ENCODE data around the gene TMCO4.

TMCO4 gene

DNA sequence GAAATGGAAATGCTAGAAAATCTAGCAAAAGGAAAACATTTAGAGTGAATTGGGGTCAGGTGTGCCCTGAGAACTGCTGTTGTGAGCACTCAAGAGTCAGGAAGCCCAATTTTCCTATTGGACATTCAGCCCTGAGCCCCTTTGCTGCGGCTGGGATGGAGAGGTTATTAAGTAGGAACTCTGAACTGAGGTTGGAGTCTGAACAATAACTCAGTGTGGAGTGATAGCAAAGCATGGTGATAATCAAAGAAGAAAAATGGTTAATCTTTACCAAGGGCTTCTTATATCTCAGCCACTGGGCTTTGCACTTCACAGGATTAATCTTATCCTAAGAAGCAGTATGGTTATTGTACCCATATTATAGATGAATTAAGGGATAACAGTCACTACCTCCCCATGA, 52.0 kb downstream of the TMCO4 start:
- no peak for DNase-seq (ENCODE audit: low read depth)

DNA sequence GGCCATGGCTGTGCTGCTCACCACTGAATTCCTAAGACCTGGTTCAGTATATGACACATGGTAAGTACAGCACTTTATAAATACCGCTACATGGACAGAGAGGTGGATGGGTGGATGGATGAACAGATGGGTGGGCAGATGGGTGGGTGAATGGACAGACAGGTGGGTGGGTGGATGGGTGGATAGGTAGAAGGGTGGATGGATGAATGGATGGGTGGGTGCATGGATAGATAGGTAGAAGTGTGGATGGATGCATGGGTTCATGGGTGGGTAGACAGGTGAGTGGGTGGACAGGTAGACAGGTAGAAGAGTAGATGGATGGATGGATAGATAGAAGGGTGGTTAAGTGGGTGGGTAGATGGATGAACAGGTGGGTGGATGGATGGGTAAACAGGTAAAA, 54.8 kb downstream of the TMCO4 start:
- DNase-seq (ENCODE audit: low read depth), result no peak

DNA sequence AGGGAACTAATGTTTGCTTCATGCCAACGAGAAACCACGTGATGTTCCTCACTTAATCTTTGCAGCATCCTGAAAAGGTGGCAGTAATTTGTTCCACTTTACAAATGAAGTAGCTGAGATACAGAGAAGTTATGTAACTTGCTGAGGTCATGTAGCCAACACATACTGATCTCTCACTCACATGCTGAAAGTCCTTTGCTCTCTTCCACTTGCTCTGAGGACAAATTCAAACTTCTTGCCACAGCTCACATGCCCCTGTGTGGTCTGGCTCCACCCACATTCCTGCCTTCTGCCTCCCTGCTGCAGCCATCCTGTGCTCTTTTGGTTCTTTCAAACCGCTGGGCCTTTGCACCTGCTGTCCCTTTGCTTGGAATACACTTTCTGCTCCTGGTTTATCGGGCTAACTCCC, 55.4 kb downstream of the TMCO4 start:
- DNase-seq (ENCODE audit: low read depth), result no peak

DNA sequence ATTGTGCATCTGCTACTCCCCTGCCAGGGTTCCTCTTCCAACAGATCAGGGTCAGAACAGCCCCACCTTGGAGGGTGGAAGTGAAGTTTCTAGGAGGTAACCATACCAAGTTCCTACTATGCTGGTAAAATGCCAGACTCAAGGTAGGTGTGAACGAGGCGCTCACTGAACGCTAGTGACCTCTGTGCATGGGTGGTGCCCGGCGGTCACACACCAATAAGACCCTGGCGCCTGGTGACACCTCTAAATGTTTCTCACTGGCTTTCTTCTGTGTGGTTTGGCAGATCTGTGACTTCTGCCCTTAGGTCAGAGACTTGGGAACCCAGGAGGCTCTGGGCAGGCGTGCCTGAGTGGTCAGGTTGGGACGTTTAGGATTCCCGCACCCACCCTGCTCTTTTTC, 55.9 kb downstream of the TMCO4 start:
- DNase-seq (ENCODE audit: low read depth), result no peak

DNA sequence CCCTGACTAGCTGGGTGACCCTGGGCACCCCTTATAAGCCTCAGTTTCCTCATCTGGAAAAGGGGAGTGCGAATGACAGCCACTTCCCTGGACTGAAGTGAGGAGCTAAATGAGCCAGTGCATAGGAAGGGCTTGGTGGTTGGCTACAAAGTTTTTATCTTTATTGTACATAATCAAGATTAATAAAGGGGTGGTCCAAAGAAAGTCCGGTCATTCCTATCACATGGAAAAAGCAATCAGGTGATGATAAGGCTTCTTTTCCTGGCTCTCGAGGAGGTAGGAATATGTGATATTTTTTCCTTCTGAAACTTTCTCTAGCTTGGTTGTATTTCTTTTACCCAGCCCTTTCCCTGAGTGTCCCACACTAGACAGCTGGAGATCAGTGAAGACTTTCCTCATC, 56.5 kb downstream of the TMCO4 start:
- no peak for DNase-seq (ENCODE audit: low read depth)

DNA sequence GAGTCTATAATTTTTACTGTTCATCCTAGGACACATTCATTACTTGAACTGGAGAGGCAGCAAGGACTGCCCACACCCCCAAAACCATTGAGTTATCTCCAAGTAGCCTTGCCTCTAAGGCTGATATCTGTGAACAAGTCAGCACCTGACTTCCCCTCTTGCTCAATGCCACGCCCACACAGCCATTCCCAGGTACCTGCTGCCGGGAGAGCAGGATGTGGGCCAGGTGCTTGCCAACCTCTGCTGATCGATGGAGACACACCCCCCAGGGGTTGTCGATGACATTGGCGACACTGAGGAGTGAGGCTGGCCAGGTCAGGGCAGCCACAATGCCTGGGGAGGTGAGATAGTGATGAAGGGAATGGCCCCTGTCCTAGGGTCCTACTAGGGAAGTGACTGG, 60.1 kb downstream of the TMCO4 start:
- no peak for DNase-seq (ENCODE audit: low read depth)

DNA sequence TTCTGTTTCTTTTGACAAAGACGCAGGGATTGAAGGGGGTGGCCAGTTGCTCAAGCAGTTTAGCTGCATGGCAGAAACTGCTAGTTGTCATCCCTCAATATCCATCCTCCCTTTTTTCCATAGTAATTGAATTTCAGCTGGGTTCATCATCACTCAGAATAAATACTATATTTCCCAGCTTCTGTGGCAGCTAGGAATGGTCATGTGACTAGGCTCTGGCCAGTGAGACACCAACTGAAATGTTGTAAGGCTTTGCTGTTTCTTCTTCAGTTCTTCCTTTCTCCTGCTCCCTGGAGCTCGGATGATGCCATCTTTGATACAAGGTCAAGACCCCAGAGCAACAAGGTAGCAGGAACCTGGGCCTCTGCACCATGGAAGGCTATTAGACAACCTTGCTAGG, 61.0 kb downstream of the TMCO4 start:
- no peak for DNase-seq (ENCODE audit: low read depth)

DNA sequence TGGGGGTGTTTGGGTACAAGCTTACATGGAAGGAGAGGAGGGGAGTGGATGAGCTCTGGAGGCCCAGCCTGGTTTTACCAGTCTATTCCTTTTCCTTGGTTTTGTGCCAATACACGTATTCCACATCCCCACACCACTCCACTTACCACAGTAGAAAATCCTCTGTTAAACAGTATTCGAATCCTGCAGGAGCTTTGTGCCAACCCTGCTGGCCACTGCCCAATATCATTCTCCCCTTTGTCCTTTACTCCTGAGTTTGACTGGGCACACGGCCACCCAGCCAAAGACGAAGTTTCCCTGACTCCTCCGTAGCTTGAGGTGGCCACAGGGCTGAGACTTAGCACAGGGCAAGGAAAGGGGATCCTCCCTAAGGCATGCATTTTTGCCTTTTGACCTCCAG, 61.6 kb downstream of the TMCO4 start:
- DNase-seq (ENCODE audit: low read depth), result no peak

DNA sequence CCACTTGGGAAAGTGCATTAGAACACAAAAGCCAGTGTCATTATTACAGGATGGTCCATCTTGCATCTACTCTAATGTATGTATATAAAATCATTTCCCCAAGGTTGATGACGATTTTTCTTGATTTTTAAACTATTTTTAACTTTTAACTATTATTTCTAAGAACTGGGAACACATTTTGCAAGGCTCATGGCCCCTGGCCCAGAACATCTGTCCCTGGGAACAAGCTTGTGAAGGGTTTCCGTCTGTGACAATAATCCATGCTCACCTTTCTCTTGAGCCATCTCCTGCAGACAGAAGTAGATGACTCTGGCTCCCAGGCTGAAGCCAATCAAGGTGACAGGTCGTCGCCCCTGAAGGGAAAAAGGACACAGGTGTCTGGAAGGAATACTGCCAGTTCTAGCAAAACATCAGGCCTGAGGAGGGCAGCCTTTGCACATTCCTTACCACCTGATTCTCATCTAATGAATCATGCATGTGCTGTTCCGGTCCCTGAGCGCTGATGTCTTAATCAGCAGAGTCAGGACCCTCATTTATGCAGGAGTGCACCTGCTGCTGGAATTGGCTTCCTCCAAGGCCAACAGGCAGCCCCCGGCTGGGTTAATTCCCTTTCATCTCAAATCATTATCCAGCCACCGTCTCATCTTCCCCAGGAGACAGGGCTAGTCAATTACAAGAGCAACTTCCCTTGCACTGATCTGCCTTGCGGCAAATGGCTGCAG, 62.5 kb downstream of the TMCO4 start:
- DNase-seq (ENCODE audit: low read depth), result no peak

DNA sequence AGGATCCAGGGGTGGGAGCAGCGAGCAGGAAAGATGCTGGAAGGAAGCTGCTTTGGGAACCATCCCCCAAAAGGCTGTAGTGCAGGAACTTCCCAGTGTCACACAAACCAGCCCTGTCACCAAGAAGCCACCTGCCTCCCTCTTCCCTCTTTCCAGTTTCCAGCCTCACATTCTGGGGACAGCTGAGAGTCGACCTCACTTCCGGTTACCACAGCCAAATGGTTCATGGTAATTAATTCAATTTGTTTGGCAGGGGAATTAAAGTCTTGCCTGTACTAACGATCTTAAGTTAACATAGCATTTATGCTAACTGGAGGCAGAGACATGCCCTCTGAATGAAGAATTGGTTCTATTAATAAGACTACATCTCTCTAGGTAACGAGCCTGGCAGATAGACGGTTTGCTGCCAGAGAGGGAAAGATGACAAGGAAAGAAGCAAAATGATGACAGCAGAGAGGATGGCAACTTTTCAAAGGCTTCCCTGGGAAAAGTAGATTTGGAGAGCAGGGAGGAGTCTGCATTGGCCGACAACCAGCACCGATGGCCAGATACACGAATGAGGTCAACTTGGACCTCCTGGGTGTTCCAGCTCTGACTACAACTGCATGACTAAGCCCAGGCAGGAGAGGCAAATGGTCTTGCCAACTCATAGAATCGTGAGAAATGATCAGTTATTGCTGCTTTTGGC, 64.1 kb downstream of the TMCO4 start:
- DNase-seq (ENCODE audit: low read depth), result peak; percentile 83

DNA sequence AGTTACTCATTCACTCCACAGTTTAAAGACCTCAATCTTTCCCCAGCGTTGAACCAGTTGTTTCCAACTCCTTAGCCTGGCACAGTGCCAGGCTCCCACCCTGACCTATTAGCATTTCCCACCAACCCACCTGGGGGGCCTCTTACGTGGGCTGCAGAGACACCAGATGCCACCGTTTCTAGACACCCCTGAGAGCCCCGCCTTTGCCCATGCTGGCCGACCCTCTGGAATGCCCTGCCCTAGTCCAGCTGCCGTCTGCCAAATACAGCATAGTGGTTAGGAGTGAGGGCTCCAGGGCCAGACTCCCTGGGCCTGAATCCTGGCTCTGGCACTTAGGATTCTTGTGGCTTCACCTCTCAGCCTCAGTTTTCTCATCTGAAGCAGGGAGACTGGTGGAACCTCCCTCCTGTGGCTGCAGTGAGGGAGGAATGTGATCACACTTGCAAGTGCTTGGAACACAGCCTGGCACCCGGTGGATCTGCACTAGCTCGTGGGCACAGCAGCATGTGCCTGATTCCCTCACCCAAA, 65.2 kb downstream of the TMCO4 start:
- no peak for DNase-seq (ENCODE audit: low read depth)

DNA sequence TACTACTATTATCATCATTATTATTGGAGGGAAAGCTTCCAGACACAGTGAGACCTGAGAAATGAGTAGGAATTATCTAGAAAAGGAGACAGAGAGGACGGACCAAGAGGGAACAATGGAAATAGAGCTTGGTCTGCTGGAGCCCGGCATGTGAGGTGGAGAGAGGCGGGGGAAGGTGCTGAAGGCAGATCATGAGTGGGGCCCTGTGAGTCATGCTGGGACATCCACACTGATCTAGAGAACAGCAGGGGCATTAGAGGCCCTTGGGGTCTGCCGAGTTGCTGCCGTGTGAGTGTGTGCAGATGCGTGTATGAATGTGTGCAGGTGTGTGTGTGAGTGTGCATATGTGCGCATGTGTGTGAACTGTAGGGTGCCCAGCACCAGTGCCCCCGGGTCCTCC, 65.7 kb downstream of the TMCO4 start:
- no peak for DNase-seq (ENCODE audit: low read depth)

DNA sequence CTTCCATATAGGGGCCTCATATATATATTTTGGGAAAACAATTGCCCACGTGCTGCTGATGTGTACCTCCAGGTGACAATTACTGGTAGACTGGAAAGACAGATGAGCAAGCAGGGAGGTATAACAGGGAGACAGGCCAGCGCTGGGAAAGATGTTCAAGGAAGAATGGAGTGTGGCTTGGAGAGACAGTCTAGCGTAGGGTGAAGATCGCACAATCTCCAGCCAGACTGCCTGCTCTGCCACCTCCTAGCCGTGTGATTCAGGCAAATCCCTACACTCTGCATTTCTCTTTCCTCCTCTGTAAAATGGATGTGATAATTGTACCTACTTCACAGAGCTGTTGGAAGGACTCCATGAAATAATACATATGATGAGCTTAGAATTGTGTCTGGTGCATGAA, 66.1 kb downstream of the TMCO4 start:
- DNase-seq (ENCODE audit: low read depth), result no peak

DNA sequence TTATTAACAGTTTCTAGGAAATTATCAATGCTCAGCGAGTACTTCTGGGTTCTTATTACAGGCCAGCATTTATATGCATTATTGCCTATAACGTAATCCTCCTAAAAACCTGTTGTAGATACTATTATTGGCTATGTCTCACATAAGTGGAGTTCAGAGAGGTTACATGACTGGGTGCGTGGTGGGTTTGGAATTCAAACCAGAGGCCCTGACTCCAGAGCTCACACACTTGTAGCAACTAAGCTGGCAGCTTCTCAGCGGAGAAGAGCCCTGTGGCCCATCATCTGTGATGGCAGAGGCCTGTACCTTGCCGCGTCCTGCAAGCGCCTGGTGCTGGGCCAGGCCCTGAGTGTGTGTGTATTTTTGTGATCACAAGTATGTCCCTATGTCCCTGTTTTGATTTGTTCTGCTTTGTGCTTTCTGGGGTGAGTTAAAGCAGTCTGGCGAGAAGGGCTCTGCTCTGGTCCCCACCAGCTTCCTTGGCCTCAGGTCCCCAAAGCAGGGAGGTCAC, 68.3 kb downstream of the TMCO4 start:
- DNase-seq (ENCODE audit: low read depth), result no peak

DNA sequence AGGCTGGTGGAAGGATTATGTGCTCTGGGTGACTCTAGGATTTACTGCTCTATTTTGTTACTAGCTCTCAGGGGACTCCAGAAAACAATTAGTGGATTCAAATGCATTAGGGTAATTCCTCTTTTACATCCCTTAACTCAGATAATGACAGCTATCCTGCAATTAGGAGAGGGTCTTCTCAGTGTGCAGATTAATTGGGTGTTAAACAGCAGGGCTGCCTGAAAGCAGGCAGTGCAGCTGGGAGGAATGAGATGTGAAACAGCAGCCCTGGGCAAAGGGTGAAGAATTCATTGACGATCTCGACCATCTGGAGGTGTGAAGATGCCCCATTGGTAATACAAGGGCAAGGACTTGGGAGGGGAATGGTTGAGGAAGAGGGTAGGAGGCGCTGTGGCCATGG, 68.9 kb downstream of the TMCO4 start:
- no peak for DNase-seq (ENCODE audit: low read depth)

DNA sequence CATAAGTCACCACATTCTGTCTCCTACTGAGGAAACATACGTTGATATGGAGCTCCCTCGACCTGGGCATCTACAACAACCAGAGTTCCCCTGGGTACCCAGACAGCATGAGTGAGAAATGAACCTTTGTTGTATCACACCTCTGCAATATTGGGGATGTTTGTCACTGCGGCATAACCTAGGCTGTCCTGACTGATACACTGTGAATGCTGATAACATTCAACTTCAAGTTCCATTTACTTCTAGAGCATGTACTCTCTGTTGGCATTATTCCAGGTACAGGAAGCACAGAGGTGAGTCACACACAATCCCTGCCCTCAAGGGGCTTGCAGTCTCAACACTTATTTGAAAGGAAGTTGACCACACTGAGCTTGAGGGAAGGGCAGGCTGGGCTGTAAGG, 69.5 kb downstream of the TMCO4 start:
- no peak for DNase-seq (ENCODE audit: low read depth)

DNA sequence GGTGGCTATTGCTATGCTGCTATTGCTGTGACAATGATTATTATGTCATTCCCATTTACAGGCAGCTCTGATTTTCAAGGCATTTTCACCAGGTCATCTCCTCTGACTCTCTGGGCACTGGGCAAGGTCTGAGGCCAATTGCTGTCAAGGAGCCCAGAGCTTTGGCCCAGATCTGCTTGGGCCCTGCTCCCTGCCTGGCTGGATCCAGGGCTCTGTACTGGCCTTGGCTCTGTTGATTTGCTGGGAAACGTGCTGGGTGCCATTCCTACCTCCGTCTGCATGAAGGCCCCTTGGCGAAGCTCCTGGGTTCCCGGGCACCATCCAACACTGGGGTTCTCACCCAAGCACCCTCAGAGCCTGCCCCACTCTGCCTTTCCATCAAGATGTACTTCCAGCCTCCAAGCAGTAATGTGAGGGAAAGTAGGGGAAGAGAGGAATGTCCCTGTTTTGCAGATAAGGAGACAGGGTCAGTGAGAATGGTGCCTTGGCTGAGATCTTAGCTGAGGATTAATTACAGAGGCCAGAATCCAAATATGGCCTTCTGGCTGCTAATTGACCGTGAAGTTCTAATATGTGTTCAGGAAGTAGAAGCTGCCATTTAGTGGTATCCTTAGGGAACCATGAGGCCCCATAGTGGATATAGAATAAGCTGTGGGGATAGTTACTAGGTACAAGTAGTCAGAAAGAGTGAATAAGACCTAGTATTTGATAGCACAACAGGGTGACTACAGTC, 71.1 kb downstream of the TMCO4 start:
- DNase-seq (ENCODE audit: low read depth), result no peak

DNA sequence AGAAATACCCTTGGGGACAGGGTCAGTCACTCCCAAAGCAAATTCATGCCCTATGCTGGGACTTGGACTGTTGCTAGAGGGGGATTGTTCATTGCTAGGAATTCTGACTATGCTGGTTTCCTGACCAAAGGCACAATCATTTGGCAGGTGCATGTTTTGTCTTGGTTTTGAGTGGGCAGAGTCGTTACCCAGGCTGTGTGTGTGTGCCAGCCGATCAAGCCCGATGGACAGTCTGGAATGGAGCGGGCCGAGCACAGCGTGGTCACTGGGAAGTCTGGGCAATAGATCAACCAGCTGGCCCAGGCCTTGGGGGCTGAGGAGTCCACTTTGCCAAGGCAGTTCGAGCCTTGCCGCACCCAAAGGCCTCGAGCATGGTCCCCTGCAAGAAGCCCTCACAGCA, 74.1 kb downstream of the TMCO4 start:
- no peak for DNase-seq (ENCODE audit: low read depth)

DNA sequence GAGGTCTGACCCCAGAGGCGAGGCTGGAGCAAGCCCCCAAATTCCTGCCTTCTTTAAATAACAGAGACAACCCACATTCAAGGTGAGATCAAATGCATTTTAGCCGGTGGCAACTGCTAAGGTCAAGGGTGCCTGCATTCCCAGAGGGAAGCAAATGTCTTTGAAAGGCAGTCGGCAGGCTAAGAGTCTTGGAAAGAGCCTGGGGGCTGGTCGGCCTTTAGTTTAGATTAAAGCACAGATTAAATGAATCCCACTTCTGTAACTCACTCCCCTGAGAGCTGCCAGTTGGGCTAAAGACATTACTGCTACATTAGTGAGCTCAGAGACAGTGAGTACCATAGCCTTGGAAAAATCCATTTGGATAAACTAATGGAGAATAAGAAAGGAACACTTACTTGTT, 75.8 kb downstream of the TMCO4 start:
- no peak for DNase-seq (ENCODE audit: low read depth)

DNA sequence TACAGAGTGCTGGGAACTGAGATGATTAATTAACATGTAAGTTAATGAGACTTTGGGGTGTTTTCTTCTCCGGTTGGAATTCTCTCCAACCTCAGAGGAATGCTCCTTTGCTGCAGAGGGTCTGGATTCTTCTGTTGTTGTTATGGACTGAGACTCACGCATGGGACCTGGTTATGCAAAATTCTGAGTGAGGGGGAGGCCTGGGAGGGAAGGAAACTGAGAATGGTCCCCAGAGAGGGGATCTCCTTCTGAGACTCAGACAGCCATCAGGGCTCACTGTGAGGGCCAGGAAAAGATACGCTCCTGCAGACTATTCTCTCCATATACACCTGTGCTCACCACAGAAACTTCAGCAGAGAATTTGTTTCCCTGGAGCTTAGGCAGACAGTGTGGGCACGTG, 78.7 kb downstream of the TMCO4 start:
- no peak for DNase-seq (ENCODE audit: low read depth)

DNA sequence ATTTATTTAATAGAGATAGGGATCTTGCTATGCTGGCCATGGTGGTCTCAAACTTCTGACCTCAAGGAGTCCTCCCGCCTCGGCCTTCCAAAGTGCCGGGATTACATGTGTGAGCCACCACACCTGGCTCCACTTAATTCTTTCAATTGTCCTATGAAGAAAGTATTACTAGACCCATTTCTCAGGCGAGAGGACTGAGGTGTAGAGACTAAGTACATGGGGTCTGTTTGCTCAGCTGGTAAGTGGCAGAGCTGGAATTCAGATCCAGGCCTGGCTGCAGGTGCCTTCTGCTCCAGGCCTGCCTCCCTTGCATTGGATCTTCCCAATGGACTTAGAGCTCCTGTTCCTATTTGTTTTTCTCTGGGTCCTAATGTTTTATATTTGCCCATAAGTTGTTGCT, 79.5 kb downstream of the TMCO4 start:
- DNase-seq (ENCODE audit: low read depth), result no peak

DNA sequence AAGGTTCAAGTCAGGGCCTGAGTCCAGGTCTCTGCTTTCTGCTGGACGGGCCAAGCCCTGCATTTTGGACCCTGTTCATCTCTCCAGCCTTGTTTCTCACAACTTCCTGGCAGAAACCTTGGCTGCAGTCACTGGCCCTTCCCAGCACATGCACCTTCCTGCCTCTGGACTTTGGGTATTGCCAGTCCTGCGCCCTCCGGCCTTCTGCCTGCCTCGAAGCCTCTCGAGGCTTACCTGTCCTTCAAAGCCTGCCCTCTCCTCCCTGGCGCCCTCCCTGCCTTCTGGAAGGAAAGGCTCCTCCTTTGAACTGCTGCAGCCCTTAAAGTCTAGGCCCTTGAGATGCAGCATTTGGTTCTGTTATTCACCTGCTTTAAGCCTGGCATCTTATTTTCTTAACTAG, 82.2 kb downstream of the TMCO4 start:
- no peak for DNase-seq (ENCODE audit: low read depth)

All from HS-5 (cell line).